ENCODE data around the gene NFAT5. TPM values are rescaled to one million over a fixed set of nuclear protein-coding genes. Genes with fewer than 3 reads are reported as not detected.
A peak's percentile ranks its signal among the peaks of the same experiment; 100 is the strongest.
"Not testable (repeated sequence)": the region's sequence is repeated elsewhere in the genome, so short reads cannot be mapped to it uniquely, and the experiment has no call there.

NFAT5 gene
- total RNA-seq, 1 donor from 2014 or later: 22.6 TPM

GRCh38 chr16:69546663-69547062 lies 19.1 kb upstream of the NFAT5 start:
- not testable (repeated sequence) for DNase-seq (ENCODE audit: low spot score)

- DNase-seq (ENCODE audit: low spot score): no peak
Observed at GRCh38 chr16:69553332-69553731, 12.4 kb upstream of the NFAT5 start.

- DNase-seq (ENCODE audit: low spot score): no peak
Observed at GRCh38 chr16:69554495-69554894, 11.3 kb upstream of the NFAT5 start.

GRCh38 chr16:69555437-69555836 lies 10.3 kb upstream of the NFAT5 start:
- DNase-seq (ENCODE audit: low spot score): no peak

- no peak for DNase-seq (ENCODE audit: low spot score)
Observed at GRCh38 chr16:69555867-69556266, 9.9 kb upstream of the NFAT5 start.

GRCh38 chr16:69559164-69559563 lies 6.6 kb upstream of the NFAT5 start:
- no peak for DNase-seq (ENCODE audit: low spot score)

- not testable (repeated sequence) for DNase-seq (ENCODE audit: low spot score)
Observed at GRCh38 chr16:69561367-69561766, 4.4 kb upstream of the NFAT5 start.

GRCh38 chr16:69561901-69562300 lies 3.9 kb upstream of the NFAT5 start:
- no peak for DNase-seq (ENCODE audit: low spot score)

- no peak for DNase-seq (ENCODE audit: low spot score)
Observed at GRCh38 chr16:69562813-69563212, 3.0 kb upstream of the NFAT5 start.

GRCh38 chr16:69563605-69564580 lies 1.9 kb upstream of the NFAT5 start:
- peak; percentile 15 for DNase-seq (ENCODE audit: low spot score)

GRCh38 chr16:69564845-69565670 lies 708 bp upstream of the NFAT5 start:
- DNase-seq (ENCODE audit: low spot score): peak; percentile 27

- peak; percentile 83 for DNase-seq (ENCODE audit: low spot score)
Observed at GRCh38 chr16:69566240-69566980, 644 bp downstream of the NFAT5 start.

- DNase-seq (ENCODE audit: low spot score): no peak
Observed at GRCh38 chr16:69566981-69567680, 1.4 kb downstream of the NFAT5 start.

GRCh38 chr16:69568676-69569075 lies 2.9 kb downstream of the NFAT5 start:
- DNase-seq (ENCODE audit: low spot score): no peak

GRCh38 chr16:69578771-69579170 lies 13.0 kb downstream of the NFAT5 start:
- not testable (repeated sequence) for DNase-seq (ENCODE audit: low spot score)

- no peak for DNase-seq (ENCODE audit: low spot score)
Observed at GRCh38 chr16:69579783-69580481, 14.2 kb downstream of the NFAT5 start.

- no peak for DNase-seq (ENCODE audit: low spot score)
Observed at GRCh38 chr16:69581297-69581696, 15.5 kb downstream of the NFAT5 start.

GRCh38 chr16:69584493-69584892 lies 18.7 kb downstream of the NFAT5 start:
- DNase-seq (ENCODE audit: low spot score): not testable (repeated sequence)

GRCh38 chr16:69589434-69590269 lies 23.9 kb downstream of the NFAT5 start:
- DNase-seq (ENCODE audit: low spot score): no peak
